HepG2 (cell line): ENCODE data around the gene MYADML2. TPM values are rescaled to one million over a fixed set of nuclear protein-coding genes. Genes with fewer than 3 reads are reported as not detected.

Experiments used
- ARID3A ChIP-seq: IDR thresholded peaks from 2 replicates; pipeline ENCODE4 v1.6.1; 2012; ENCODE audit warnings: low read depth, low read length, improper control_type of control experiment
- BRD4 ChIP-seq: sonication (generic); formaldehyde crosslinking; IDR thresholded peaks from 2 replicates; pipeline ENCODE4 v1.4.0; 2020; ENCODE audit warnings: missing genetic modification reagents
- CERS6 ChIP-seq: sonication (generic); formaldehyde crosslinking; IDR thresholded peaks from 2 replicates; pipeline ENCODE4 v1.5.0; 2020; ENCODE audit warnings: missing genetic modification reagents
- FOXP4 ChIP-seq: sonication (generic); formaldehyde crosslinking; IDR thresholded peaks from 2 replicates; pipeline ENCODE4 v1.4.0; 2020; ENCODE audit warnings: missing genetic modification reagents
- PPARG ChIP-seq: conservative IDR thresholded peaks from 2 replicates; pipeline ENCODE4 v1.6.1; 2016; ENCODE audit warnings: missing biosample characterization, missing genetic modification reagents
- PRDM15 ChIP-seq: sonication (generic); formaldehyde crosslinking; IDR thresholded peaks from 2 replicates; pipeline ENCODE4 v1.4.0; 2020; ENCODE audit warnings: missing genetic modification reagents
- RARA ChIP-seq: IDR thresholded peaks from 2 replicates; pipeline ENCODE4 v1.6.1; 2016; ENCODE audit warnings: missing genetic modification reagents, missing compliant biosample characterization
- TBX2 ChIP-seq: sonication (generic); formaldehyde crosslinking; IDR thresholded peaks from 2 replicates; pipeline ENCODE4 v1.5.0; 2020; ENCODE audit warnings: missing genetic modification reagents, mild to moderate bottlenecking, borderline replicate concordance
- TFE3 ChIP-seq: IDR thresholded peaks from 2 replicates; pipeline ENCODE4 v1.6.1; 2016
- ZNF136 ChIP-seq: sonication (generic); formaldehyde crosslinking; IDR thresholded peaks from 2 replicates; pipeline ENCODE4 v1.8.1; 2022; ENCODE audit warnings: low read depth, mild to moderate bottlenecking, moderate library complexity, missing genetic modification reagents
- ZNF550 ChIP-seq: sonication (generic); formaldehyde crosslinking; IDR thresholded peaks from 2 replicates; pipeline ENCODE4 v1.4.0; 2020; ENCODE audit warnings: mild to moderate bottlenecking, missing genetic modification reagents, borderline replicate concordance
- ZNF562 ChIP-seq: sonication (generic); formaldehyde crosslinking; IDR thresholded peaks from 2 replicates; pipeline ENCODE4 v1.8.0; 2022; ENCODE audit warnings: missing genetic modification reagents, borderline replicate concordance
- ZNF703 ChIP-seq: sonication (generic); formaldehyde crosslinking; IDR thresholded peaks from 2 replicates; pipeline ENCODE4 v1.5.1; 2020; ENCODE audit warnings: missing genetic modification reagents, mild to moderate bottlenecking, moderate library complexity, borderline replicate concordance
- ZNF770 ChIP-seq: sonication (generic); formaldehyde crosslinking; IDR thresholded peaks from 2 replicates; pipeline ENCODE4 v1.5.0; 2020; ENCODE audit warnings: mild to moderate bottlenecking, missing genetic modification reagents
- ZSCAN21 ChIP-seq: sonication (generic); formaldehyde crosslinking; IDR thresholded peaks from 2 replicates; pipeline ENCODE4 v1.8.0; 2022; ENCODE audit warnings: mild to moderate bottlenecking, missing genetic modification reagents, moderate library complexity, borderline replicate concordance
- polyA plus RNA-seq, 8 experiments: library from polyadenylated mRNA; depleted of rRNA in 3 of 8; stranded (reverse) in 7 of 8; unstranded in 1 of 8; fragments of >200 nt; fragmentation: Illumina TruSeq in 4 of 8; extraction: Trizol in 4 of 8; gene quantifications; 2 replicates each; pipeline versions ENCODE4 v1.2.1 to v1.2.3, GENCODE V29; 2011 to 2016; ENCODE audit warnings: low read depth in 4 of 8, missing spikeins in 1 of 8, mixed read lengths in 1 of 8; ENCODE audit not compliant: insufficient read depth in 1 of 8
- total RNA-seq, 5 experiments: library from RNA; depleted of rRNA; stranded (reverse); fragments of >200 nt; fragmentation: Illumina TruSeq; extraction: Trizol; gene quantifications; 2 replicates each; pipeline ENCODE4 v1.2.3, GENCODE V29; 2016; ENCODE audit warnings: low read depth in 1 of 5

Gene MYADML2
- total and polyA plus RNA-seq, 2 of the 13 experiments (the other 11 are each of a cell fraction or from before 2014, with no cell fraction given) = not detected

GRCh38 chr17:81995463-81996231 is 48.6 kb upstream of the MYADML2 start (continued):
- TF ChIP-seq PRDM15 (no peak; the same call in 1 of the 2 replicates), FOXP4 (CRISPR knock-in tag) (no peak), ZNF550 (peak; percentile 19), BRD4 (CRISPR knock-in tag) (peak; percentile 18; the same call in 1 of the 2 replicates), CERS6 (CRISPR knock-in tag) (no peak), PPARG (CRISPR knock-in tag) (peak; percentile 10; the same call in 1 of the 2 replicates), ZSCAN21 (CRISPR knock-in tag) (peak; percentile 70; the same call in 1 of the 2 replicates), ZNF562 (CRISPR knock-in tag) (no peak), TFE3 (CRISPR knock-in tag) (no peak), TBX2 (CRISPR knock-in tag) (no peak), ARID3A (no peak), ZNF770 (CRISPR knock-in tag) (peak; percentile 40; the same call in 1 of the 2 replicates), ZNF136 (CRISPR knock-in tag) (peak; percentile 94; the same call in 1 of the 2 replicates), ZNF703 (CRISPR knock-in tag) (no peak), RARA (CRISPR knock-in tag) (peak; percentile 29; the same call in 1 of the 2 replicates)
